PC-3 (cell line): ENCODE data around the gene DLGAP4. TPM values are rescaled to one million over a fixed set of nuclear protein-coding genes. Genes with fewer than 3 reads are reported as not detected.

ENCODE experiments used
- ATAC-seq: fragments of 200-7000 bp; cut with Tn5 transposase; 2 replicates; pipeline ENCODE4 v1.9.1; 2020; ENCODE audit warnings: mild to moderate bottlenecking, moderate library complexity
- BruUV-seq: library from RNA; stranded (reverse); fragments of 400-500 nt; replicated peaks from 2 replicates; lab custom pipeline; 2021; lab: Mats Ljungman, UMichigan
- CTCF ChIA-PET: fragments of 300-600 bp; sonication (Branson Sonifier 250); formaldehyde crosslinking; loops from one replicate; lab custom pipeline; 2022; ENCODE audit warnings: antibody characterized with exemption; lab: Charles Lee
- POLR2A ChIA-PET: fragments of 300-600 bp; sonication (Branson Sonifier 250); formaldehyde crosslinking; loops from one replicate; lab custom pipeline; 2022; ENCODE audit warnings: antibody characterized with exemption; ENCODE audit not compliant: unreplicated experiment; lab: Charles Lee
- DNase-seq: peaks from one replicate; pipeline ENCODE4 v3.0.0-alpha.2; 2015
- H2AFZ ChIP-seq: fragments of 300-600 bp; sonication (generic); 2 replicates; pipeline ENCODE4 v1.6.0; 2016; ENCODE audit warnings: antibody characterized with exemption, low read length
- H3F3A ChIP-seq: fragments of 300-600 bp; sonication (generic); one replicate; pipeline ENCODE4 v1.6.0; 2017; ENCODE audit warnings: antibody characterized with exemption, low read length, control low read depth, mild to moderate bottlenecking; ENCODE audit not compliant: unreplicated experiment
- H3K27ac ChIP-seq: fragments of 300-600 bp; sonication (generic); 2 replicates; pipeline ENCODE4 v1.5.1; 2016; ENCODE audit warnings: mild to moderate bottlenecking, low read length
- H3K27me3 ChIP-seq: fragments of 300-600 bp; sonication (generic); 2 replicates; pipeline ENCODE4 v1.6.1; 2016; ENCODE audit warnings: low read length, mixed read lengths
- H3K36me3 ChIP-seq: fragments of 300-600 bp; sonication (generic); 2 replicates; pipeline ENCODE4 v1.6.1; 2016; ENCODE audit warnings: low read depth, mixed run types, low read length, mixed read lengths
- H3K4me1 ChIP-seq: fragments of 300-600 bp; sonication (generic); 2 replicates; pipeline ENCODE4 v1.5.1; 2016; ENCODE audit warnings: low read length; ENCODE audit not compliant: insufficient read depth
- H3K4me2 ChIP-seq: fragments of 300-600 bp; sonication (generic); 2 replicates; pipeline ENCODE4 v1.6.0; 2016; ENCODE audit warnings: low read length
- H3K4me3 ChIP-seq: fragments of 300-600 bp; sonication (generic); 2 replicates; pipeline ENCODE4 v1.5.1; 2016; ENCODE audit warnings: mild to moderate bottlenecking, low read length, mixed read lengths
- H3K79me2 ChIP-seq: fragments of 300-600 bp; sonication (generic); 2 replicates; pipeline ENCODE4 v1.6.1; 2017; ENCODE audit warnings: low read length, mixed read lengths
- H3K9ac ChIP-seq: fragments of 300-600 bp; sonication (generic); 2 replicates; pipeline ENCODE4 v1.6.0; 2016; ENCODE audit warnings: mild to moderate bottlenecking, low read length
- H3K9me2 ChIP-seq: fragments of 300-600 bp; sonication (generic); replicated peaks from 2 replicates; pipeline ENCODE4 v1.6.1; 2016; ENCODE audit warnings: mixed run types, low read length, mixed read lengths
- H3K9me3 ChIP-seq: fragments of 300-600 bp; sonication (generic); 2 replicates; pipeline ENCODE4 v1.6.1; 2016; ENCODE audit warnings: low read length, mixed read lengths
- H4K20me1 ChIP-seq: fragments of 300-600 bp; sonication (generic); 2 replicates; pipeline ENCODE4 v1.6.1; 2016; ENCODE audit warnings: low read length, mixed read lengths
- EZH2 ChIP-seq: fragments of 300-600 bp; sonication (generic); IDR thresholded peaks from one replicate; pipeline ENCODE4 v1.6.1; 2017; ENCODE audit warnings: antibody characterized with exemption, mild to moderate bottlenecking, low read length; ENCODE audit not compliant: unreplicated experiment
- EZH2phosphoT487 ChIP-seq: fragments of 300-600 bp; sonication (generic); IDR thresholded peaks from 2 replicates; pipeline ENCODE4 v1.6.1; 2018; ENCODE audit warnings: mild to moderate bottlenecking, antibody characterized with exemption, low read length, borderline replicate concordance
- intact Hi-C: fragments of 100-400 bp; cut with micrococcal nuclease; formaldehyde crosslinking; loops from 2 replicates; pipeline ENCODE4 v1.9.0; 2023
- total RNA-seq: library from RNA; depleted of rRNA; stranded (reverse); fragments of >200 nt; gene quantifications from 2 replicates; pipeline ENCODE4 v1.2.3, GENCODE V29; 2014
- TF ChIP-seq, protein P1 (sequence below): fragments of 300-600 bp; sonication (generic); conservative IDR thresholded peaks from 2 replicates; pipeline ENCODE4 v1.5.1; 2017; ENCODE audit warnings: antibody characterized with exemption, low read depth, mild to moderate bottlenecking, low read length

Gene DLGAP4
- total RNA-seq, 1 experiment from 2014 or later = 21.0 TPM

- no peaks in the 10 kb centered on the region for H4K20me1 ChIP-seq
- H3K27ac ChIP-seq = no peak overlapping the region
- BruUV-seq = no TSS peak
- no peaks in the 10 kb centered on the region for H3K36me3 ChIP-seq
- H3K79me2 ChIP-seq = no peaks in the 10 kb centered on the region
- TF ChIP-seq EZH2phosphoT487 (no peak), EZH2 (no peak)
- TF ChIP-seq, protein P1, sequence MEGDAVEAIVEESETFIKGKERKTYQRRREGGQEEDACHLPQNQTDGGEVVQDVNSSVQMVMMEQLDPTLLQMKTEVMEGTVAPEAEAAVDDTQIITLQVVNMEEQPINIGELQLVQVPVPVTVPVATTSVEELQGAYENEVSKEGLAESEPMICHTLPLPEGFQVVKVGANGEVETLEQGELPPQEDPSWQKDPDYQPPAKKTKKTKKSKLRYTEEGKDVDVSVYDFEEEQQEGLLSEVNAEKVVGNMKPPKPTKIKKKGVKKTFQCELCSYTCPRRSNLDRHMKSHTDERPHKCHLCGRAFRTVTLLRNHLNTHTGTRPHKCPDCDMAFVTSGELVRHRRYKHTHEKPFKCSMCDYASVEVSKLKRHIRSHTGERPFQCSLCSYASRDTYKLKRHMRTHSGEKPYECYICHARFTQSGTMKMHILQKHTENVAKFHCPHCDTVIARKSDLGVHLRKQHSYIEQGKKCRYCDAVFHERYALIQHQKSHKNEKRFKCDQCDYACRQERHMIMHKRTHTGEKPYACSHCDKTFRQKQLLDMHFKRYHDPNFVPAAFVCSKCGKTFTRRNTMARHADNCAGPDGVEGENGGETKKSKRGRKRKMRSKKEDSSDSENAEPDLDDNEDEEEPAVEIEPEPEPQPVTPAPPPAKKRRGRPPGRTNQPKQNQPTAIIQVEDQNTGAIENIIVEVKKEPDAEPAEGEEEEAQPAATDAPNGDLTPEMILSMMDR = no peak
- H2AFZ ChIP-seq = no peak overlapping the region
- H3K9me2 ChIP-seq = no peaks in the 10 kb centered on the region
- no peaks in the 10 kb centered on the region for H3K27me3 ChIP-seq
- no peaks in the 10 kb centered on the region for H3K9me3 ChIP-seq
- ATAC-seq = no peak
- no peak for DNase-seq
- H3K4me3 ChIP-seq = no peak overlapping the region
- no peaks in the 10 kb centered on the region for H3F3A ChIP-seq
- CTCF ChIA-PET = no interaction called here
- H3K4me2 ChIP-seq = no peak overlapping the region
- intact Hi-C loops = no loop called here
- H3K4me1 ChIP-seq = peaks cover 5% of the 10 kb centered on the region; the same call in 1 of the 2 replicates
- POLR2A ChIA-PET = no interaction called here
- no peak overlapping the region for H3K9ac ChIP-seq
Measured at GRCh38 chr20:36542516-36543183, 236.5 kb downstream of the DLGAP4 start.

GRCh38 chr20:36543184-36544133 is 237.3 kb downstream of the DLGAP4 start:
- no peak for TF ChIP-seq EZH2
- TF ChIP-seq, protein P1 = no peak
- no peak for TF ChIP-seq EZH2phosphoT487
- no peak for DNase-seq
- CTCF ChIA-PET = no interaction called here
- no peaks in the 10 kb centered on the region for H3K9me3 ChIP-seq
- no peaks in the 10 kb centered on the region for H3K9me2 ChIP-seq
- no peak for ATAC-seq
- intact Hi-C loops = no loop called here
- H3K4me3 ChIP-seq = no peak overlapping the region
- H4K20me1 ChIP-seq = no peaks in the 10 kb centered on the region
- H3K27ac ChIP-seq = no peak overlapping the region
- no TSS peak for BruUV-seq
- H3K4me1 ChIP-seq = peaks cover 5% of the 10 kb centered on the region; the same call in 1 of the 2 replicates
- no peaks in the 10 kb centered on the region for H3F3A ChIP-seq
- H3K79me2 ChIP-seq = no peaks in the 10 kb centered on the region
- no peak overlapping the region for H3K4me2 ChIP-seq
- H3K27me3 ChIP-seq = no peaks in the 10 kb centered on the region
- H3K9ac ChIP-seq = no peak overlapping the region
- H2AFZ ChIP-seq = no peak overlapping the region
- POLR2A ChIA-PET = no interaction called here
- H3K36me3 ChIP-seq = no peaks in the 10 kb centered on the region
